ENCODE data around the gene GPAT3.

DNA sequence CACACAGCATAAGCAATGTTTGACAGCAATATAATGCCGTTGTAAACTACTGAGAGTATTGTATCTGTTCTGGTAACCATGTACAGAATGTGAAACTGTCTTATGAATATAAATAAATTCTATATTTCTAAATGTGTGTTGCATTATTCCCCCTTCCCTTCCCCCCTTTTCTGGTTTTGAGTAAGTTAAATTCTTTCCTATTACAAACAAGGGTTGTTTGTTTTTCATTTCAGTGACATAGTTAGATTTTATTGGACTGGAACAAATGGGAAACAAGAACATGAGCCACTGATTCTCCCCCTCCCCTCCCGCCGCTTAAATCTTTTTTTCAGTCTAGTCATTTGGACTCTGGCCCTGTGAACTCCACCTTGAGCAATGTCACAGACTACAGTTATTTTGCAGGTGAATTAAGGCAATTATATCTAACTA is 69.8 kb downstream of the GPAT3 start:
- TF ChIP-seq CTCF (conservative IDR thresholded peaks at IDR 0.05; ENCODE audit: low read length) (no peak), EZH2phosphoT487 (IDR thresholded peaks at IDR 0.05; ENCODE audit: borderline replicate concordance) (no peak)
